DND-41 (cell line): ENCODE data around the gene PLXNB3.

Experiments
- ATAC-seq: fragments of 200-7000 bp; cut with Tn5 transposase; 3 replicates; pipeline ENCODE4 v1.9.1; 2021; ENCODE audit warnings: low read depth; ENCODE audit not compliant: insufficient read depth
- DNase-seq: peaks from one replicate; pipeline ENCODE4 v3.0.0-alpha.2; 2020
- H2AFZ ChIP-seq: 2 replicates; pipeline ENCODE4 v1.6.0; 2012; ENCODE audit warnings: low read depth, low read length
- H3K27ac ChIP-seq: 2 replicates; pipeline ENCODE4 v1.5.1; 2012; ENCODE audit warnings: low read length, inconsistent platforms
- H3K27me3 ChIP-seq: fragments of 200-600 bp; sonication (generic); 2 replicates; pipeline ENCODE4 v1.6.0; 2012; ENCODE audit warnings: low read length, mild to moderate bottlenecking, inconsistent platforms; ENCODE audit not compliant: insufficient read depth, poor library complexity
- H3K36me3 ChIP-seq: 2 replicates; pipeline ENCODE4 v1.5.1; 2012; ENCODE audit warnings: low read length, inconsistent platforms; ENCODE audit not compliant: insufficient read depth
- H3K4me1 ChIP-seq: 2 replicates; pipeline ENCODE4 v1.5.1; 2012; ENCODE audit warnings: mild to moderate bottlenecking, low read length; ENCODE audit not compliant: insufficient read depth
- H3K4me2 ChIP-seq: 2 replicates; pipeline ENCODE4 v1.6.0; 2012; ENCODE audit warnings: mild to moderate bottlenecking, moderate library complexity, low read length, inconsistent platforms; ENCODE audit not compliant: insufficient read depth
- H3K4me3 ChIP-seq, 2 experiments: fragments of 200-600 bp in 1 of 2; shearing (Covaris generic) in 1 of 2; 2 replicates each; pipeline ENCODE4 v1.5.1; 2012 to 2016; ENCODE audit warnings: inconsistent platforms in 2 of 2, low read length in 2 of 2, mild to moderate bottlenecking in 2 of 2, low read depth in 1 of 2, moderate library complexity in 1 of 2
- H3K79me2 ChIP-seq: 2 replicates; pipeline ENCODE4 v1.6.0; 2012; ENCODE audit warnings: low read length, inconsistent platforms; ENCODE audit not compliant: insufficient read depth
- H3K9ac ChIP-seq: 2 replicates; pipeline ENCODE4 v1.6.0; 2012; ENCODE audit warnings: low read depth, mild to moderate bottlenecking, inconsistent platforms, low read length, moderate library complexity
- H3K9me3 ChIP-seq: 2 replicates; pipeline ENCODE4 v1.5.1; 2012; ENCODE audit warnings: low read length, moderate library complexity, mild to moderate bottlenecking, inconsistent platforms; ENCODE audit not compliant: insufficient read depth, severe bottlenecking
- H4K20me1 ChIP-seq: 2 replicates; pipeline ENCODE4 v1.6.0; 2012; ENCODE audit warnings: low read length; ENCODE audit not compliant: insufficient read depth
- CTCF ChIP-seq: IDR thresholded peaks from 2 replicates; pipeline ENCODE4 v1.5.1; 2012; ENCODE audit warnings: borderline replicate concordance, low read length, moderate library complexity, mild to moderate bottlenecking; ENCODE audit not compliant: poor library complexity, severe bottlenecking; ENCODE audit errors: extremely low read depth
- EZH2 ChIP-seq: IDR thresholded peaks from 3 replicates; pipeline ENCODE4 v1.6.1; 2012; ENCODE audit warnings: borderline replicate concordance, low read depth, mild to moderate bottlenecking, moderate library complexity, low read length, inconsistent platforms; ENCODE audit not compliant: severe bottlenecking

PLXNB3 gene

GRCh38 chrX:153774576-153775292 is 10.7 kb downstream of the PLXNB3 start:
- ATAC-seq = no peak
- Histone ChIP-seq H3K36me3 (no peaks in the 10 kb centered on the region), H3K79me2 (no peaks in the 10 kb centered on the region), H3K4me3 (no peak overlapping the region), H4K20me1 (no peaks in the 10 kb centered on the region), H3K27ac (no peak overlapping the region), H3K4me1 (no peaks in the 10 kb centered on the region), H3K9me3 (no peaks in the 10 kb centered on the region), H3K4me2 (no peak overlapping the region), H3K27me3 (no peaks in the 10 kb centered on the region), H2AFZ (no peak overlapping the region), H3K9ac (no peak overlapping the region)
- TF ChIP-seq CTCF = no peak
- TF ChIP-seq EZH2 = no peak
- DNase-seq = no peak

- Histone ChIP-seq H4K20me1 (no peaks in the 10 kb centered on the region), H3K79me2 (no peaks in the 10 kb centered on the region), H3K9me3 (no peaks in the 10 kb centered on the region), H3K27ac (no peak overlapping the region), H3K4me3 (no peak overlapping the region), H2AFZ (no peak overlapping the region), H3K36me3 (no peaks in the 10 kb centered on the region), H3K4me1 (no peaks in the 10 kb centered on the region), H3K27me3 (no peaks in the 10 kb centered on the region), H3K9ac (no peak overlapping the region), H3K4me2 (no peak overlapping the region)
- ATAC-seq (no peak), DNase-seq (no peak)
- no peak for TF ChIP-seq EZH2
- TF ChIP-seq CTCF = no peak
These were observed 11.5 kb downstream of the PLXNB3 start for GRCh38 chrX:153775293-153776119.

GRCh38 chrX:153776120-153776599 is 12.1 kb downstream of the PLXNB3 start:
- DNase-seq (no peak), ATAC-seq (no peak)
- Histone ChIP-seq H2AFZ (no peak overlapping the region), H3K4me1 (no peaks in the 10 kb centered on the region), H3K4me3 (no peak overlapping the region), H4K20me1 (no peaks in the 10 kb centered on the region), H3K27me3 (no peaks in the 10 kb centered on the region), H3K27ac (no peak overlapping the region), H3K9ac (no peak overlapping the region), H3K36me3 (no peaks in the 10 kb centered on the region), H3K9me3 (no peaks in the 10 kb centered on the region), H3K4me2 (no peak overlapping the region), H3K79me2 (no peaks in the 10 kb centered on the region)
- TF ChIP-seq CTCF = no peak
- no peak for TF ChIP-seq EZH2
